Prostate gland (tissue), 2 donors: Measurements from ENCODE around the gene SH2D3A.

Experiments
- POLR2A ChIP-seq: fragments of 450-650 bp; IDR thresholded peaks from one replicate; pipeline ENCODE4 v1.6.1; 2016; ENCODE audit warnings: antibody characterized with exemption, mild to moderate bottlenecking
- POLR2AphosphoS5 ChIP-seq: sonication (generic); formaldehyde crosslinking; IDR thresholded peaks from one replicate; pipeline ENCODE4 v1.6.1; 2017; ENCODE audit warnings: antibody characterized with exemption
- TF ChIP-seq, protein P1 (sequence below), 4 experiments: fragments of 200-600 bp in 2 of 4; fragments of 450-650 bp in 2 of 4; sonication (generic) in 2 of 4; IDR thresholded peaks; 1 replicate in 3 of 4; 2 replicates in 1 of 4; pipeline ENCODE4 v1.5.1; 2016 to 2019; ENCODE audit warnings: antibody characterized with exemption in 4 of 4, mild to moderate bottlenecking in 2 of 4, moderate library complexity in 2 of 4

GRCh38 chr19:6790194-6791128, 23.2 kb upstream of the SH2D3A start:
- TF ChIP-seq, protein P1, sequence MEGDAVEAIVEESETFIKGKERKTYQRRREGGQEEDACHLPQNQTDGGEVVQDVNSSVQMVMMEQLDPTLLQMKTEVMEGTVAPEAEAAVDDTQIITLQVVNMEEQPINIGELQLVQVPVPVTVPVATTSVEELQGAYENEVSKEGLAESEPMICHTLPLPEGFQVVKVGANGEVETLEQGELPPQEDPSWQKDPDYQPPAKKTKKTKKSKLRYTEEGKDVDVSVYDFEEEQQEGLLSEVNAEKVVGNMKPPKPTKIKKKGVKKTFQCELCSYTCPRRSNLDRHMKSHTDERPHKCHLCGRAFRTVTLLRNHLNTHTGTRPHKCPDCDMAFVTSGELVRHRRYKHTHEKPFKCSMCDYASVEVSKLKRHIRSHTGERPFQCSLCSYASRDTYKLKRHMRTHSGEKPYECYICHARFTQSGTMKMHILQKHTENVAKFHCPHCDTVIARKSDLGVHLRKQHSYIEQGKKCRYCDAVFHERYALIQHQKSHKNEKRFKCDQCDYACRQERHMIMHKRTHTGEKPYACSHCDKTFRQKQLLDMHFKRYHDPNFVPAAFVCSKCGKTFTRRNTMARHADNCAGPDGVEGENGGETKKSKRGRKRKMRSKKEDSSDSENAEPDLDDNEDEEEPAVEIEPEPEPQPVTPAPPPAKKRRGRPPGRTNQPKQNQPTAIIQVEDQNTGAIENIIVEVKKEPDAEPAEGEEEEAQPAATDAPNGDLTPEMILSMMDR (IDR thresholded peaks at IDR 0.05): no peak
- TF ChIP-seq POLR2A: no peak
- TF ChIP-seq POLR2AphosphoS5: no peak
